ENCODE results near the gene HAT1. TPM values are rescaled to one million over a fixed set of nuclear protein-coding genes. Genes with fewer than 3 reads are reported as not detected.

The HAT1 gene
- total and polyA plus RNA-seq, 7 experiments from 2014 or later = 22.1 to 74.1 (median 26.8) TPM

GRCh38 chr2:172021955-172022354, 99.7 kb downstream of the HAT1 start:
- Histone ChIP-seq H3K4me3 (ENCODE audit: low read length) (no peak overlapping the region), H3K9me3 (ENCODE audit: control insufficient read depth in 2 of 3, low read length in 3 of 3) (no peaks in the 10 kb centered on the region), H3K4me1 (ENCODE audit: control insufficient read depth in 2 of 2, insufficient read depth in 2 of 2, low read length in 2 of 2) (no peaks in the 10 kb centered on the region), H3K27ac (ENCODE audit: low read depth, low read length) (no peak overlapping the region), H3K27me3 (ENCODE audit: control insufficient read depth in 2 of 2, insufficient read depth in 2 of 2, low read length in 2 of 2) (no peaks in the 10 kb centered on the region), H3K36me3 (ENCODE audit: control insufficient read depth in 2 of 3, insufficient read depth in 3 of 3, low read length in 3 of 3) (no peaks in the 10 kb centered on the region)
- ATAC-seq (no peak), DNase-seq (no peak)
- intact Hi-C loops (cut with micrococcal nuclease) = no loop called here
- peaks cover 0 to 3% (median 0%) of the 10 kb centered on the region in 5 donors for H3K27me3 Mint-ChIP-seq
- H3K27ac Mint-ChIP-seq = no peak overlapping the region
- H3K9me3 Mint-ChIP-seq = no peaks in the 10 kb centered on the region
- H3K4me3 Mint-ChIP-seq = no peak overlapping the region
- H3K36me3 Mint-ChIP-seq = peaks cover 0 to 18% (median 12%) of the 10 kb centered on the region in 5 donors
- H3K4me1 Mint-ChIP-seq = no peaks in the 10 kb centered on the region
- ChIA-PET CTCF (no interaction called here), POLR2A (no interaction called here)

GRCh38 chr2:172031536-172031935, 109.3 kb downstream of the HAT1 start:
- no peaks in the 10 kb centered on the region for H3K27me3 ChIP-seq (ENCODE audit: control insufficient read depth in 2 of 2, insufficient read depth in 2 of 2, low read length in 2 of 2)
- intact Hi-C loops (cut with micrococcal nuclease) = no loop called here
- no peak overlapping the region for H3K4me3 Mint-ChIP-seq
- no peaks in the 10 kb centered on the region for H3K4me1 Mint-ChIP-seq
- no peak for ATAC-seq
- H3K27ac ChIP-seq (ENCODE audit: low read depth, low read length) = no peak overlapping the region
- no peak for DNase-seq
- no peaks in the 10 kb centered on the region for H3K36me3 ChIP-seq (ENCODE audit: control insufficient read depth in 2 of 3, insufficient read depth in 3 of 3, low read length in 3 of 3)
- H3K36me3 Mint-ChIP-seq = no peaks in the 10 kb centered on the region
- no peaks in the 10 kb centered on the region for H3K9me3 ChIP-seq (ENCODE audit: control insufficient read depth in 2 of 3, low read length in 3 of 3)
- H3K4me1 ChIP-seq (ENCODE audit: control insufficient read depth in 2 of 2, insufficient read depth in 2 of 2, low read length in 2 of 2) = no peaks in the 10 kb centered on the region
- no peaks in the 10 kb centered on the region for H3K9me3 Mint-ChIP-seq
- CTCF ChIA-PET = no interaction called here
- POLR2A ChIA-PET = no interaction called here
- no peak overlapping the region for H3K4me3 ChIP-seq (ENCODE audit: low read length)
- no peaks in the 10 kb centered on the region for H3K27me3 Mint-ChIP-seq
- no peak overlapping the region for H3K27ac Mint-ChIP-seq

Other genes with a start within 250 kb of the HAT1 start
- 10 to 100 TPM; 21.5 to 57.0 (median 41.7) TPM for gene DYNC1I2, start 235.0 kb upstream of the HAT1 start, total RNA-seq
- 10 to 100 TPM; 21.1 to 23.2 TPM for gene DYNC1I2, start 235.0 kb upstream of the HAT1 start, polyA plus RNA-seq
- 10 to 100 TPM; 12.7 to 33.6 (median 14.0) TPM for gene SLC25A12, start 28.2 kb upstream of the HAT1 start, total RNA-seq
- 10 to 100 TPM; 11.9 to 16.4 TPM for gene SLC25A12, start 28.2 kb upstream of the HAT1 start, polyA plus RNA-seq
- 10 to 100 TPM in 3 of 5 experiments, 1 to 10 TPM in 2; 5.3 to 12.2 (median 11.6) TPM for gene METAP1D, start 77.5 kb downstream of the HAT1 start, total RNA-seq
- gene METAP1D, start 77.5 kb downstream of the HAT1 start, polyA plus RNA-seq = 1 to 10 TPM; 3.3 to 4.0 TPM
- gene DLX1, start 163.0 kb downstream of the HAT1 start, total RNA-seq = not detected
- gene DLX1, start 163.0 kb downstream of the HAT1 start, polyA plus RNA-seq = not detected
- under 1 TPM in 2 of 5 experiments, not detected in 3; 0.16 to 0.34 TPM for gene DLX2, start 180.4 kb downstream of the HAT1 start, total RNA-seq
- not detected for gene DLX2, start 180.4 kb downstream of the HAT1 start, polyA plus RNA-seq

All from naive thymus-derived CD4-positive, alpha-beta T cell (primary cell).